NCI-H1436 (cell line): ENCODE measurements around the gene VPS13D.

Experiments
- DNase-seq: peaks from one replicate; lab custom pipeline; 2025; lab: John Stamatoyannopoulos, UW

Gene VPS13D

GRCh38 chr1:12488666-12489354 is 259.0 kb downstream of the VPS13D start:
- DNase-seq, result no peak

DNA sequence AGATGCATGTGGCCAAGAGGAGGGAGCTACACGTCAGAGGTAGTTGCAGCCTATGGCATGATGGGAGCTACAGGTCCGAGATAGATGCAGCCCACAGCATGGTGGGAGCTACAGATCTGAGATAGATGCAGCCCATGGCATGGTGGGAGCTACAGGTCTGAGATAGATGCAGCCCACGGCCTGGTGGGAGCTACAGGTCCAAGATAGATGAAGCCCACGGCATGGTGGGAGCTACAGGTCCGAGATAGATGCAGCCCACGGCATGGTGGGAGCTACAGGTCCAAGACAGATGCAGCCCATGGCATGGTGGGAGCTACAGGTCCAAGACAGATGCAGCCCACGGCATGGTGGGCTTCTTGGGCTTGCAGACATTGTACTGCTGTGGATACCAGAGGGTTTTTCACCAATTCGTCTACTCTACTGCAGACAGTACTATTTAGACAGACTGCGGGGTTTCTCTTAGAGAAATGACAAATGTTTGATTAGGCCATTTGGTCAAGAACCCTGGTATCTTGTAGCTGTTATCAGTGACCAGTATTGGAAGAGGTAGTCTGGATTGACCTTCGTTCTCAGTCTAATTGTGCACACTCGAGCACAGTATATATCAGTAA is 260.8 kb downstream of the VPS13D start:
- DNase-seq, result no peak

GRCh38 chr1:12491656-12492055 is 261.8 kb downstream of the VPS13D start:
- no peak for DNase-seq

DNA sequence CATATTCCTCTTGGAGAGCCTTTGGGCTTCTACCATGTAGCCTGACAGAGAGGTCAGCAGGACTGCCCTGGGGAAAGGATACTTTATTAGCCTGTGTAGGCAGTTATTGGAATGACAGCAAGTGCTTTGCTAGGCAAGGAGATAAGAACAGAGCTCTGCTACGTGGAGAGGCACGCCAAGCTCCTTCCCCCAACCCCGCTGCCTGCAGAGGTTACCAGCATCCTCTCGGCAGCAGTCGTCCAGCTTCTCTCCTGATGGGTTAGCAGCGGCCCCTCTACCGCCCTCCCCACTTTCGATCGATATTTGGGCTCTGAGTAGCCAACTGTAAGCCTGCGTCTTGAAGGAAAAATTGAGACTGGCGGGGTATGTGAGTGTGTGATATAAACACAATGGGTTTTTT is 265.9 kb downstream of the VPS13D start:
- no peak for DNase-seq

- DNase-seq, result no peak
These were observed 266.5 kb downstream of the VPS13D start for GRCh38 chr1:12496154-12496961.

DNA sequence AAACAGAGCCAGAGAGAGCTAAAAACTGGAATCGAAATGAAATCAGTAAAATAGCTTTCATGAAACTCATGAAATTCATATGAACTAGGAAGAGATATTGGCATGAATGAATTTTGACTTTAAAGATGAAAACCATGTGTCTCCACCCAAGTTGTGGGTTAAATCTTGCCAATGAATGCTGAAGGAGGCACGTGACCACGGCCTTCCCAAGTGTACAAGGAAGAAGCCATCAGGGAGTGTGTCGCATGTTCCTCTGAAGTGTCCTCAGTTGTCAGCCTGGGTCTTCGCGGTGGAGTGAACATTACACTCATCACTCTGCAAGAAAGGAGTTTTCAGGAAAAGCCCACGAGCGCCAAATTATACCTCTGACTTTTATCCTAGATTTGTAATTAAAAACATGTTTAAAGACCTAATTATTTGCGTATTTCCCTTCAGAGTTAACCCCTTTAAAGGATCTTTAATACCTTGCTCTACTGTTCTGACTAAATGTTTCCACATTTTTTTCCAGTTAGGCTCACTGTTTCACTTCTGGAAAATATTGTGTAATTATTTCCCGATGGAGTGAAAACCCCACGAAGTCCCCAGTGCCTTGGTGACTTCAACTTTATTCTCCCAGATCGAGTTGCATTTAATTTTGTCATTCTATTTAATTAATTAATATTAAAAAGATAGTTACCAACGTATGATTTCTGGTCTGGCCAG is 269.9 kb downstream of the VPS13D start:
- DNase-seq, result no peak

GRCh38 chr1:12501661-12502060 is 271.8 kb downstream of the VPS13D start:
- no peak for DNase-seq

- no peak for DNase-seq
These were observed 272.7 kb downstream of the VPS13D start for GRCh38 chr1:12502336-12503109.

DNA sequence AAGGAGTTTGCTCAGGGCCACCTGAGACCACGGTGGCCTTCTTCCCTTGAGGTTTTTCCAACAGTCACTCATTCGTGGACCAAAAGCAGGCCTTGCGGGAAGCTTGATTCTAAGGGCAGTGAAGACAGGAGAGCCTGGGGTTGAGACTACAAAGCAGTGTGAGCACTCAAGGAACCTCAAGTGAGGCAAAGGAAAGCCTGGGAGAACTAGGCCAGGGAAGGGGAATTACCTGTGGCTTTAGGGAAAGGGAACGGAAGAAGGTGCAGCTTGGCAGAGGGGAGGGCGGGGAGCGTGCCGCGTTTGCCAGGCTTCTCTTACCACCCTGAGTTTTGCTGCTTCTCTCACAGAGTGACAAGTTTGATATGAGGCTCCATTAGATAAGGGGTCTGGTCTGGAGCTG is 273.9 kb downstream of the VPS13D start:
- DNase-seq, result no peak

DNA sequence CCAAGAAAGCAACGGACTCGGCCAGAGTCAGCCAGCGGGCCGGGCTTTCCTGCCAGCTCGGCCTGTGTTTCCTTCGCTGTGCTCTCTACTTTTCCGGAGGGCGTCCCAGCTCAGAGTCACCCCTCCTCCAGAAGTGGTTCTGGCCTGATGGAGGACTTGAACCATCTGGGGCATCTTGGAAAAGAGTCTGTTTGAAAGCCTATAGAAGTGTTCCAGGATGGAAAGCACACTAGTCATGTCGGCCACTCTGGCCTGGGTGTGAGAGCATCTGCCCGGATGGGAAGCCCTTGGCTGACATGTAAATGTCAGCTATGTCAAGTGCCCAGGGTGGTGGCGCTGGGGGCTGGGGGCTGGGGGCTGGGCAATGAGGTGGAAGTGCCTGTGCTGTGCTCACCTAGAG is 274.8 kb downstream of the VPS13D start:
- no peak for DNase-seq

GRCh38 chr1:12505231-12505630 is 275.4 kb downstream of the VPS13D start:
- DNase-seq, result no peak

- DNase-seq, result no peak
These were observed 275.9 kb downstream of the VPS13D start for GRCh38 chr1:12505639-12506280.

DNA sequence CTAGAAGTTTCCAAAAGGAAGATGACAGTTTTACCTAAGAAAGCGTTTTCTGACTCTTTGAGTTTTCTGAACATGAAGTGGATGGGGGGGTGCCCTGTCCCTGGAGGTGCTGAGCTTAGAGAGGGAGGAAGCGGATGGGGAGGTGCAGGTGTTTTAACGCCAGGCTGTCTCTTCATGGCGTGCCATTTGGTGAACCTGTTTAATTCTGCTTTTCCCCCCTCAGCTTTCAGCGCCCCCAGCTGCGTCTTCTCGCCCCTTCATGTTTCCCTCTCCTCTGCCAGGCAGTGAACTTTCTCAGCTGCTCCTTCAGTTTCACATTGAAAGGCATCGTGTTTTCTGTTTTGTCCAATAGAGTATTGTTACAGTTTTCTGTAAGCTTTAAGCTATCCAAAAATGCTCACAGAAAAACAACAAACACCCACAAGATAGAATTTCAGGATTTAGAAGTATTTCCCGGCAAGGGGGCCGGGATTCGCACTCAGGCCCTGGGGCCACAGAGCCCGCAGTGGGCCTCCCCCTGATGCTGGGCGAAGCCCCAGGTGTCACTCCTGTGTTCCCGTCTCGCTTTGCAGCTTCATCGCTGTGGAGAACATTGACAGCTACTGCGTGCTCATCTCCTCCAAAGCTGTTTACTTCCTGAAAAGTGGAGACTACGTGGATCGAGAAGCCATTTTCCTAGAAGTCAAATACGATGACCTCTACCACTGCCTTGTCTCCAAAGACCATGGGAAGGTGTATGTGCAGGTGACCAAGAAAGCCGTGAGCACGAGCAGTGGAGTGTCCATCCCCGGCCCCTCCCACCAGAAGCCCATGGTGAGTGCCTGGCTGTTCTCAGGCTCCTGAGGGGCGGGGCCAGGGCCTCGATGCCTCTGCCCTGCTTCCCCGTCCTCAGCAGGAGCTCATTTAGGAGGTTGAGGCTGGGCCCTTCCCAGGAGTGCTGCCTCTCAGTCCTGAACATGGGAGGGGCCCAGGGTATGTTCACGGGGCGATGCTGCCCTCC is 276.8 kb downstream of the VPS13D start:
- DNase-seq, result no peak

DNA sequence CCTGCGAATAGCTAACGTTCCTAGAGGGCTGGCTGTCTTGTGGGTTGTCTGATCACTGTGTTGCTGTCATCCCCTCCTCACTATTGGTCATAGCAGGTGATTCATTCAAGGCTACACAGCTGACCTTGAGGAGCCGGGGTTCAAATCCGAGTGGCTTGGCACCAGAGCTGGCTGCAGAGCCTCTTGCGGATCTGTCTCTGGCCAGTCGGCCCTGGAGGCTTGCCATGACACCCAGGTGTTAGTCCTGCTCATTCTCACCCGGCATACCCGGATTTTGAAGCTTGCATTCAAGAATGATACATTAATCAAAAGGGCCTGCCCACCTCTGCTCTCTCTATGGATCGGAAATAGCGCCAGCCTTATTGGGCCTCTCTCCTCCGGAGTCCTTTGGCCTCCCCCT is 277.8 kb downstream of the VPS13D start:
- no peak for DNase-seq

- DNase-seq, result no peak
These were observed 279.0 kb downstream of the VPS13D start for GRCh38 chr1:12508849-12509248.

DNA sequence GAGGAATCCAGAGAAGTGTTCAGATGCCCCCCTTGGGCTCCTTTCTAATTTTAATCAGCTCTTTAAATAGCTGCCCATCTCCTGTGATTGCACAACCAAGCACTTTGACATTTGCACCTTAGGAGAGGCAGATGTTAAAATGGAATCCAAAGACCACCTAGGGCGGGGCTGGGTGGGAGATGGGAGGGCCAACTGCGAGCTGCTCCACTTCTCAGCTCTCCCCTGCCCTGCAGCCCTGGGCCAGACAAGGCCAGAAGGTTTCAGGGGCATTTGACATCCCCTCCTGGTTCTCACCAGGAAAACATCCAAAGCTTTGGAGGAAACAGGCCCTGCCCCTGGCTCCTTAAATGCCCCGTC is 281.3 kb downstream of the VPS13D start:
- no peak for DNase-seq

DNA sequence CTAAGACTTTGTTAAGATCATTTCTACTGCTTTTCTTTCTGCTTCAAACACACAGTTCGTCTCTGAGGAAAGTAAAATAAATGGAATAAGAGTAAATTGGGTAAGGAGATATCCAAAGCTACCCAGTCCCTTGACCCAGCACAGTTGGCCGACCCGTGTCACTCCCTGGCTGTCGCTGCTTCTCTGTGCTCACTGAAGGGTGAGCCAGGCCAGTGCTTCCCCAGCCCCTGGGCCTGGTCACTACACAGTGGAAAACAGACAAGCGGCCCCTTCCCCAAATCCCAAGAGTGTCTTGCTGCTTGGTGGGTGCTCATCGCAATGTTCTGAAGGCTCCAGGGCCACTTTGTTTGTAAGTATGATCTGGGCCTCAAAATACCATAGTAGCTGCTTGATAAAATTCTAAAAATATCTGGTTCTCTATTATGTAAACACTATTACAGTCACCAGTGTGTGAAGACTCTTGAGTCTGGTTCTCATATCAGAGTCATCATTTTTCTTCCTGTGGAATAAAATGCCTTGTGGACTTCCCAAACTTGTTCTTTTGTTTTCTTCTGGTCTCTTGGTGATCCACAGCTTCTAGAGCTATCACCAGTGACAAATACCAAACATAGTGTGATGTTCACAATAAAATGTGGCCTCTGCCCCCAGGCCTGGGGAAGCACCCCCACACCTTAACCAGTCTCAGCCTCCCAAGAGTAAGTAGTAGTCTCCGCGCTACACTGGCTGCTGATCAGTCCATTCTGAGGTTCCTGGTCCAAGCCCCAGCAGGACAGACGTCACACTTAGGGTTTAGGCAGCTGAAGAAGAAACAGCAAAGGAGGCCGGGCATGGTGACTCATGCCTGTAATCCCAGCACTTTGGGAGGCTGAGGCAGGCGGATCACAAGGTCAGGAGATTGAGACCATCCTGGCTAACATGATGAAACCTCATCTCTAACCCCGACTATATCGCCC is 282.0 kb downstream of the VPS13D start:
- no peak for DNase-seq

DNA sequence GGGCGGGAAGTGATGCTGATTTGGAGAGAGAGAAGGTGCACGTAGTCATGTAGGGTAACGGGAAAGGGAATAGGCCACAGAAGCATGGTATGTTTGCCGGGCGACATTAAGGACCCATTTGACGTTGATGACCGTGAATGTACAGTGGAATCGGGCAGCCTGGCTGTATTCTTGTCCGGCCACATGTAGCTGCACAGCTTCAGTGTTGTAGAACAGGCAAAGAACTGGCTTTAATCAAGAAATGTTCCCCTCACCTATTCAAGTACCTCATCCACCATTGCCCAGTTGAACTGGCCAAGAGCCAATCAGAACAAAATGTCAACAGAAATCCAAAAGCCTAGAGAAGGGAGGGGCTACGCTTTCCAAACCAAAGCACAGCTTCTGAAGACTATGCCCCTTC is 283.4 kb downstream of the VPS13D start:
- DNase-seq, result no peak

- no peak for DNase-seq
These were observed 284.8 kb downstream of the VPS13D start for GRCh38 chr1:12514590-12514989.
